ENCODE measurements around the gene CKS1B.

CKS1B gene

GRCh38 chr1:154974102-154974807 lies at the start of gene CKS1B:
TSS of gene CKS1B (plus strand) at chr1:154974681. CDS start at chr1:154974746, 65 bp downstream.
- peak; percentile 76 for DNase-seq (ENCODE audit: low read depth)

- DNase-seq (ENCODE audit: low read depth): no peak
These were observed 48.9 kb upstream of the CKS1B start for GRCh38 chr1:154925335-154926170.

- no peak for DNase-seq (ENCODE audit: low read depth)
These were observed 48.3 kb upstream of the CKS1B start for GRCh38 chr1:154926201-154926600.

GRCh38 chr1:154931940-154932487 lies 42.5 kb upstream of the CKS1B start:
- DNase-seq (ENCODE audit: low read depth): no peak

GRCh38 chr1:154934358-154934948 lies 40.0 kb upstream of the CKS1B start:
- no peak for DNase-seq (ENCODE audit: low read depth)

- DNase-seq (ENCODE audit: low read depth): no peak
These were observed 38.5 kb upstream of the CKS1B start for GRCh38 chr1:154935749-154936554.

GRCh38 chr1:154936555-154937084 lies 37.9 kb upstream of the CKS1B start, which contains the start of gene PMVK:
TSS of gene PMVK (minus strand) at chr1:154936719. CDS start at chr1:154936685, 34 bp downstream.
- peak; percentile 81 for DNase-seq (ENCODE audit: low read depth)

- DNase-seq (ENCODE audit: low read depth): peak; percentile 68
These were observed 37.1 kb upstream of the CKS1B start for GRCh38 chr1:154937085-154937987.

- DNase-seq (ENCODE audit: low read depth): no peak
These were observed 36.5 kb upstream of the CKS1B start for GRCh38 chr1:154937988-154938386.

- DNase-seq (ENCODE audit: low read depth): no peak
These were observed 35.7 kb upstream of the CKS1B start for GRCh38 chr1:154938604-154939399.

GRCh38 chr1:154940213-154940560 lies 34.3 kb upstream of the CKS1B start:
- DNase-seq (ENCODE audit: low read depth): no peak

GRCh38 chr1:154940651-154941194 lies 33.8 kb upstream of the CKS1B start:
- no peak for DNase-seq (ENCODE audit: low read depth)

- DNase-seq (ENCODE audit: low read depth): no peak
These were observed 33.0 kb upstream of the CKS1B start for GRCh38 chr1:154941333-154942013.

- DNase-seq (ENCODE audit: low read depth): no peak
These were observed 30.7 kb upstream of the CKS1B start for GRCh38 chr1:154943649-154944400.

GRCh38 chr1:154944401-154945159 lies 29.9 kb upstream of the CKS1B start:
- DNase-seq (ENCODE audit: low read depth): no peak

- DNase-seq (ENCODE audit: low read depth): no peak
These were observed 29.1 kb upstream of the CKS1B start for GRCh38 chr1:154945160-154945961.

Measured in stimulated activated CD8-positive, alpha-beta memory T cell treated with anti-CD3 and anti-CD28 coated beads, Interleukin-15, amount 100 ng/mL, for 24 hours (primary cell).